GM12878 (cell line): ENCODE results near the gene RAD9A. TPM values are rescaled to one million over a fixed set of nuclear protein-coding genes. Genes with fewer than 3 reads are reported as not detected.
A peak's percentile ranks its signal among the peaks of the same experiment; 100 is the strongest.

Experiments used
- ATAC-seq: fragments of 200-7000 bp; cut with Tn5 transposase; 3 replicates; pipeline ENCODE4 v1.9.1; 2020; ENCODE audit warnings: mild to moderate bottlenecking, moderate library complexity
- BruUV-seq: library from RNA; stranded (reverse); fragments of 400-500 nt; replicated peaks from 2 replicates; lab custom pipeline; 2021; lab: Mats Ljungman, UMichigan
- CTCF ChIA-PET: fragments of 300-600 bp; sonication (Branson Sonifier 250); formaldehyde crosslinking; extraction: SDS; loops from one replicate; lab custom pipeline; 2021; ENCODE audit warnings: inconsistent platforms; lab: Yijun Ruan, JAX
- POLR2A ChIA-PET: fragments of 350-600 bp; formaldehyde crosslinking; extraction: SDS; loops from one replicate; lab custom pipeline; 2021; ENCODE audit warnings: inconsistent platforms; lab: Charles Lee
- RAD21 ChIA-PET: fragments of 300-600 bp; sonication (Branson Sonifier 250); formaldehyde crosslinking; loops from one replicate; lab custom pipeline; 2023; ENCODE audit warnings: antibody characterized with exemption; ENCODE audit not compliant: unreplicated experiment; lab: Charles Lee
- SMC1A ChIA-PET: fragments of 300-600 bp; sonication (Branson Sonifier 250); formaldehyde crosslinking; loops from one replicate; lab custom pipeline; 2023; ENCODE audit not compliant: unreplicated experiment, uncharacterized antibody; lab: Charles Lee
- DNase-seq: peaks from one replicate; pipeline ENCODE4 v3.0.0-alpha.2; 2011; ENCODE audit warnings: low read depth, low spot score
- FAIRE-seq: peaks from 3 replicates; lab custom pipeline; 2011; peaks lifted over from hg19 to GRCh38; lab: Jason Lieb, UNC
- H2AFZ ChIP-seq: 2 replicates; pipeline ENCODE4 v1.6.0; 2011; ENCODE audit warnings: low read depth, low read length, control low read depth; ENCODE audit not compliant: control insufficient read depth
- H3K27ac ChIP-seq: 2 replicates; pipeline ENCODE4 v1.5.1; 2011; ENCODE audit warnings: control low read depth; ENCODE audit not compliant: control insufficient read depth, insufficient read depth
- H3K27me3 ChIP-seq, 2 experiments: replicated peaks in 1 of 2; 2 replicates each; pipeline versions ENCODE4 v1.6.0 to v1.6.1; 2011; ENCODE audit warnings: low read length in 1 of 2; ENCODE audit not compliant: control insufficient read depth in 2 of 2, insufficient read depth in 2 of 2
- H3K36me3 ChIP-seq, 2 experiments: 2 replicates each; pipeline ENCODE4 v1.5.1; 2011; ENCODE audit warnings: low read length in 1 of 2; ENCODE audit not compliant: control insufficient read depth in 2 of 2, insufficient read depth in 2 of 2
- H3K4me1 ChIP-seq: 2 replicates; pipeline ENCODE4 v1.6.1; 2011; ENCODE audit warnings: mild to moderate bottlenecking, low read length, moderate library complexity, mixed read lengths; ENCODE audit not compliant: control insufficient read depth, insufficient read depth
- H3K4me2 ChIP-seq: 2 replicates; pipeline ENCODE4 v1.6.0; 2011; ENCODE audit warnings: control low read depth; ENCODE audit not compliant: control insufficient read depth, insufficient read depth
- H3K4me3 ChIP-seq: fragments of 200-600 bp; sonication (generic); 2 replicates; pipeline ENCODE4 v1.5.1; 2016
- H3K79me2 ChIP-seq: 2 replicates; pipeline ENCODE4 v1.6.0; 2011; ENCODE audit warnings: low read length; ENCODE audit not compliant: control insufficient read depth, insufficient read depth
- H3K9ac ChIP-seq: 2 replicates; pipeline ENCODE4 v1.8.0; 2011; ENCODE audit warnings: low read length, control low read depth, mixed read lengths; ENCODE audit not compliant: control insufficient read depth, insufficient read depth
- H3K9me3 ChIP-seq: replicated peaks from 3 replicates; pipeline ENCODE4 v1.5.1; 2011; ENCODE audit warnings: mild to moderate bottlenecking, low read length; ENCODE audit not compliant: control insufficient read depth, insufficient read depth
- H4K20me1 ChIP-seq: 2 replicates; pipeline ENCODE4 v1.6.0; 2011; ENCODE audit not compliant: control insufficient read depth, insufficient read depth
- ATF7 ChIP-seq: fragments of 450-650 bp; IDR thresholded peaks from 2 replicates; pipeline ENCODE4 v1.6.1; 2016; ENCODE audit warnings: low read depth, mild to moderate bottlenecking
- BHLHE40 ChIP-seq, 2 experiments: fragments of 450-650 bp in 1 of 2; IDR thresholded peaks; 2 replicates each; pipeline ENCODE4 v1.6.1; 2011 to 2017; ENCODE audit warnings: low read depth in 2 of 2, borderline replicate concordance in 1 of 2, improper control_type of control experiment in 1 of 2, low read length in 1 of 2, mild to moderate bottlenecking in 1 of 2
- CBFB ChIP-seq: IDR thresholded peaks from 2 replicates; pipeline ENCODE4 v1.6.1; 2016; ENCODE audit warnings: antibody characterized with exemption, low read depth
- CHD4 ChIP-seq: fragments of 200-600 bp; sonication (generic); IDR thresholded peaks from 2 replicates; pipeline ENCODE4 v1.6.1; 2016; ENCODE audit warnings: mild to moderate bottlenecking
- CREB1 ChIP-seq: IDR thresholded peaks from 2 replicates; pipeline ENCODE4 v1.6.1; 2012; ENCODE audit warnings: low read depth, mild to moderate bottlenecking, inconsistent platforms
- EED ChIP-seq: sonication (generic); IDR thresholded peaks from 2 replicates; pipeline ENCODE4 v1.6.1; 2016; ENCODE audit warnings: antibody characterized with exemption, low read depth
- HDAC6 ChIP-seq: fragments of 200-600 bp; sonication (generic); IDR thresholded peaks from one replicate; pipeline ENCODE4 v1.8.0; 2017; ENCODE audit warnings: antibody characterized with exemption; ENCODE audit not compliant: unreplicated experiment
- JUND ChIP-seq: IDR thresholded peaks from 2 replicates; pipeline ENCODE4 v1.6.1; 2012; ENCODE audit warnings: low read depth, mild to moderate bottlenecking, low read length, improper control_type of control experiment, moderate library complexity
- KLF5 ChIP-seq: fragments of 450-650 bp; IDR thresholded peaks from 2 replicates; pipeline ENCODE4 v1.6.1; 2014; ENCODE audit warnings: mild to moderate bottlenecking; ENCODE audit not compliant: partially characterized antibody
- RAD21 ChIP-seq: IDR thresholded peaks from 2 replicates; pipeline ENCODE4 v1.6.1; 2011; ENCODE audit warnings: mild to moderate bottlenecking, low read depth, low read length, moderate library complexity; ENCODE audit not compliant: insufficient read depth
- SIN3A ChIP-seq: IDR thresholded peaks from 2 replicates; pipeline ENCODE4 v1.6.1; 2012; ENCODE audit warnings: low read depth, low read length, improper control_type of control experiment
- SMAD1 ChIP-seq: fragments of 450-650 bp; IDR thresholded peaks from 2 replicates; pipeline ENCODE4 v1.6.1; 2018; ENCODE audit warnings: mild to moderate bottlenecking, low read depth; ENCODE audit not compliant: partially characterized antibody
- STAT3 ChIP-seq: IDR thresholded peaks from 2 replicates; pipeline ENCODE4 v1.6.1; 2011; ENCODE audit warnings: low read depth, low read length, improper control_type of control experiment
- WGBS: methylation state at CpG from one replicate; pipeline ENCODE4 v1.1.6; 2016; ENCODE audit warnings: low lambda C conversion rate; ENCODE audit not compliant: insufficient replicate concordance, insufficient coverage; ENCODE audit errors: missing lambda C conversion rate; 5-methylcytosine and 5-hydroxymethylcytosine counted together
- in situ Hi-C: fragments of 300-500 bp; cut with MboI; formaldehyde crosslinking; loops from 9 replicates; pipeline ENCODE4 v1.14.3; 2018; ENCODE audit warnings: mixed read lengths
- intact Hi-C: fragments of 100-400 bp; cut with micrococcal nuclease; formaldehyde crosslinking; loops from one replicate; pipeline ENCODE4 v1.14.2; 2022; ENCODE audit not compliant: unreplicated experiment
- polyA plus RNA-seq, 11 experiments: library from polyadenylated mRNA; depleted of rRNA in 4 of 11; unstranded in 6 of 11; stranded (reverse) in 5 of 11; fragments of >200 nt; fragmentation: Nextera tagmentation in 4 of 11; fragmentation: Illumina TruSeq in 1 of 11; extraction: Ambion mirVana in 4 of 11; extraction: Trizol in 1 of 11; gene quantifications; 1 replicate in 1 of 11; 2 replicates in 10 of 11; pipeline versions ENCODE4 v1.2.1 to v1.2.3, GENCODE V29; 2011 to 2016; ENCODE audit warnings: inconsistent platforms in 2 of 11, missing spikeins in 2 of 11, low read depth in 1 of 11
- total RNA-seq, 4 experiments: library from RNA; depleted of rRNA in 3 of 4; stranded (reverse); fragments of >200 nt in 3 of 4; fragmentation: Illumina TruSeq in 1 of 4; extraction: Trizol in 1 of 4; gene quantifications; 2 replicates each; pipeline versions ENCODE4 v1.2.1 to v1.2.3, GENCODE V29; 2013 to 2021
- TF ChIP-seq, protein P1 (sequence below): fragments of 150-350 bp; IDR thresholded peaks from 2 replicates; pipeline ENCODE4 v1.6.1; 2014; ENCODE audit warnings: mild to moderate bottlenecking, low read depth, low read length
- TF ChIP-seq, protein P2 (sequence below): IDR thresholded peaks from 2 replicates; pipeline ENCODE4 v1.6.1; 2011; ENCODE audit warnings: borderline replicate concordance, low read depth, mild to moderate bottlenecking, moderate library complexity, mixed read lengths, low read length; ENCODE audit not compliant: insufficient read depth; ENCODE audit errors: extremely low read length
- TF ChIP-seq, protein P3 (sequence below): IDR thresholded peaks from 2 replicates; pipeline ENCODE4 v1.6.1; 2011; ENCODE audit warnings: borderline replicate concordance, low read depth, mild to moderate bottlenecking, moderate library complexity, low read length; ENCODE audit not compliant: insufficient read depth, poor library complexity, severe bottlenecking

RAD9A gene
- total and polyA plus RNA-seq, 10 of the 15 experiments (the other 5 are each of a cell fraction or from before 2014, with no cell fraction given) = 1.1 to 36.2 (median 19.8) TPM

GRCh38 chr11:67351275-67352005 lies 40.3 kb upstream of the RAD9A start:
- Histone ChIP-seq H3K27ac (peak overlapping the region; percentile 99), H3K9me3 (no peaks in the 10 kb centered on the region), H4K20me1 (no peaks in the 10 kb centered on the region), H3K4me2 (peak overlapping the region; percentile 97), H3K27me3 (no peaks in the 10 kb centered on the region), H3K9ac (peak overlapping the region; percentile 40), H3K4me3 (peak overlapping the region; percentile 98), H3K79me2 (peaks cover 19% of the 10 kb centered on the region), H3K4me1 (peaks cover 53% of the 10 kb centered on the region), H3K36me3 (no peaks in the 10 kb centered on the region), H2AFZ (no peak overlapping the region)
- peak; percentile 76 for FAIRE-seq
- SMC1A ChIA-PET = interaction anchor here (0.6 to 15.8 kb wide), 19 partner anchors 6 to 269 kb away, joined by 3 to 646 read pairs (median 4); partner anchors contain the start of genes CLCF1 and RAD9A
- RAD21 ChIA-PET = interaction anchor here (0.5 to 10.1 kb wide), 18 partner anchors 20 to 298 kb away, joined by 3 to 525 read pairs (median 4); partner anchors contain the start of genes CLCF1, NUDT8, PITPNM1 and PPP1CA
- in situ Hi-C loops = loop anchor here (5.0 kb wide), 1 partner anchor 36 kb away; no protein-coding TSS in a partner anchor
- no TSS peak for BruUV-seq
- ATAC-seq = peak; percentile 9
- CTCF ChIA-PET = interaction anchor here (0.6 to 26.2 kb wide), 36 partner anchors 9 to 915 kb away, joined by 3 to 1301 read pairs (median 4); partner anchors contain the start of genes ANKRD13D, CLCF1, GSTP1 and PPP1CA
- intact Hi-C loops = loop anchor here (1.0 to 2.0 kb wide), 2 partner anchors 31 to 135 kb away; no protein-coding TSS in a partner anchor
- WGBS = 6% methylated on average over 11 of the region's 11 CpGs
- DNase-seq = no peak
- POLR2A ChIA-PET = interaction anchor here (0.6 to 11.4 kb wide), 15 partner anchors 8 to 203 kb away, joined by 3 to 183 read pairs (median 6); partner anchors contain the start of genes ANKRD13D, CLCF1, GRK2 and PPP1CA
- TF ChIP-seq KLF5 = no peak
- no peak for TF ChIP-seq CREB1
- no peak for TF ChIP-seq SIN3A
- no peak for TF ChIP-seq CHD4
- peak; percentile 66; the same call in 1 of the 2 replicates for TF ChIP-seq EED
- TF ChIP-seq JUND = no peak
- no peak for TF ChIP-seq SMAD1
- TF ChIP-seq, protein P1, sequence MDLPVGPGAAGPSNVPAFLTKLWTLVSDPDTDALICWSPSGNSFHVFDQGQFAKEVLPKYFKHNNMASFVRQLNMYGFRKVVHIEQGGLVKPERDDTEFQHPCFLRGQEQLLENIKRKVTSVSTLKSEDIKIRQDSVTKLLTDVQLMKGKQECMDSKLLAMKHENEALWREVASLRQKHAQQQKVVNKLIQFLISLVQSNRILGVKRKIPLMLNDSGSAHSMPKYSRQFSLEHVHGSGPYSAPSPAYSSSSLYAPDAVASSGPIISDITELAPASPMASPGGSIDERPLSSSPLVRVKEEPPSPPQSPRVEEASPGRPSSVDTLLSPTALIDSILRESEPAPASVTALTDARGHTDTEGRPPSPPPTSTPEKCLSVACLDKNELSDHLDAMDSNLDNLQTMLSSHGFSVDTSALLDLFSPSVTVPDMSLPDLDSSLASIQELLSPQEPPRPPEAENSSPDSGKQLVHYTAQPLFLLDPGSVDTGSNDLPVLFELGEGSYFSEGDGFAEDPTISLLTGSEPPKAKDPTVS = no peak
- TF ChIP-seq CBFB = no peak
- no peak for TF ChIP-seq HDAC6
- no peak for TF ChIP-seq ATF7
- TF ChIP-seq, protein P2, sequence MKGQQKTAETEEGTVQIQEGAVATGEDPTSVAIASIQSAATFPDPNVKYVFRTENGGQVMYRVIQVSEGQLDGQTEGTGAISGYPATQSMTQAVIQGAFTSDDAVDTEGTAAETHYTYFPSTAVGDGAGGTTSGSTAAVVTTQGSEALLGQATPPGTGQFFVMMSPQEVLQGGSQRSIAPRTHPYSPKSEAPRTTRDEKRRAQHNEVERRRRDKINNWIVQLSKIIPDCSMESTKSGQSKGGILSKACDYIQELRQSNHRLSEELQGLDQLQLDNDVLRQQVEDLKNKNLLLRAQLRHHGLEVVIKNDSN = no peak
- TF ChIP-seq BHLHE40 (IDR thresholded peaks at IDR 0.05; ENCODE audit: borderline replicate concordance in 1 of 2, low read depth in 2 of 2, low read length in 1 of 2) = no peak
- TF ChIP-seq, protein P3, sequence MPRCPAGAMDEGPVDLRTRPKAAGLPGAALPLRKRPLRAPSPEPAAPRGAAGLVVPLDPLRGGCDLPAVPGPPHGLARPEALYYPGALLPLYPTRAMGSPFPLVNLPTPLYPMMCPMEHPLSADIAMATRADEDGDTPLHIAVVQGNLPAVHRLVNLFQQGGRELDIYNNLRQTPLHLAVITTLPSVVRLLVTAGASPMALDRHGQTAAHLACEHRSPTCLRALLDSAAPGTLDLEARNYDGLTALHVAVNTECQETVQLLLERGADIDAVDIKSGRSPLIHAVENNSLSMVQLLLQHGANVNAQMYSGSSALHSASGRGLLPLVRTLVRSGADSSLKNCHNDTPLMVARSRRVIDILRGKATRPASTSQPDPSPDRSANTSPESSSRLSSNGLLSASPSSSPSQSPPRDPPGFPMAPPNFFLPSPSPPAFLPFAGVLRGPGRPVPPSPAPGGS = no peak
- peak; percentile 60 for TF ChIP-seq RAD21
- TF ChIP-seq STAT3 = no peak
